OCI-LY3 (cell line): Measurements from ENCODE around the gene HOXC11.
A peak's percentile ranks its signal among the peaks of the same experiment; 100 is the strongest.

ENCODE experiments used
- H2AFZ ChIP-seq: fragments of 200-600, 300-600 bp; shearing (Covaris generic); 2 replicates; pipeline ENCODE4 v1.6.0; 2014; ENCODE audit warnings: antibody characterized with exemption, low read depth, low read length
- H3K27ac ChIP-seq: fragments of 200-600, 300-600 bp; sonication (generic); 2 replicates; pipeline ENCODE4 v1.5.1; 2014; ENCODE audit warnings: mild to moderate bottlenecking, low read length, moderate library complexity, mixed read lengths
- H3K27me3 ChIP-seq: fragments of 200-600, 300-600 bp; sonication (generic); 2 replicates; pipeline ENCODE4 v1.6.1; 2014; ENCODE audit warnings: low read depth, low read length, mixed read lengths
- H3K36me3 ChIP-seq: fragments of 200-600, 300-600 bp; sonication (generic); replicated peaks from 2 replicates; pipeline ENCODE3; 2014; ENCODE audit warnings: low read depth, low read length, mixed read lengths
- H3K4me1 ChIP-seq: fragments of 300-600, 200-600 bp; sonication (generic); 2 replicates; pipeline ENCODE4 v1.6.1; 2014; ENCODE audit warnings: low read length, mixed read lengths
- H3K4me2 ChIP-seq: fragments of 200-600, 300-600 bp; sonication (generic); 2 replicates; pipeline ENCODE4 v1.6.1; 2014; ENCODE audit warnings: low read length, mixed read lengths
- H3K4me3 ChIP-seq: fragments of 300-600, 200-600 bp; sonication (generic); 2 replicates; pipeline ENCODE4 v1.5.1; 2014; ENCODE audit warnings: antibody characterized with exemption, mild to moderate bottlenecking, low read length, moderate library complexity
- H3K79me2 ChIP-seq: fragments of 300-600, 200-600 bp; shearing (Covaris generic); 2 replicates; pipeline ENCODE4 v1.6.1; 2014; ENCODE audit warnings: mild to moderate bottlenecking, low read length, mixed read lengths
- H3K9ac ChIP-seq: fragments of 300-600, 200-600 bp; shearing (Covaris generic); 2 replicates; pipeline ENCODE4 v1.6.0; 2014; ENCODE audit warnings: mild to moderate bottlenecking, low read length, moderate library complexity
- H3K9me3 ChIP-seq: fragments of 200-600, 300-600 bp; shearing (Covaris generic); 2 replicates; pipeline ENCODE4 v1.6.1; 2014; ENCODE audit warnings: low read length, mixed read lengths; ENCODE audit not compliant: insufficient read depth
- H4K20me1 ChIP-seq: fragments of 200-600, 300-600 bp; sonication (generic); 2 replicates; pipeline ENCODE4 v1.6.1; 2016; ENCODE audit warnings: low read length, mixed read lengths; ENCODE audit not compliant: insufficient read depth
- EZH2phosphoT487 ChIP-seq: fragments of 200-600 bp; shearing (Covaris generic); IDR thresholded peaks from 2 replicates; pipeline ENCODE4 v1.6.1; 2018; ENCODE audit warnings: antibody characterized with exemption, mixed run types, low read depth
- TF ChIP-seq, protein P1 (sequence below): fragments of 200-600, 300-600 bp; sonication (generic); IDR thresholded peaks from 2 replicates; pipeline ENCODE4 v1.5.1; 2014; ENCODE audit warnings: antibody characterized with exemption, low read length, low read depth

Gene HOXC11

GRCh38 chr12:54024127-54024526 is 51.2 kb downstream of the HOXC11 start:
- no peaks in the 10 kb centered on the region for H3K79me2 ChIP-seq
- H3K36me3 ChIP-seq, result no peaks in the 10 kb centered on the region
- H3K4me2 ChIP-seq, result no peak overlapping the region
- TF ChIP-seq, protein P1, sequence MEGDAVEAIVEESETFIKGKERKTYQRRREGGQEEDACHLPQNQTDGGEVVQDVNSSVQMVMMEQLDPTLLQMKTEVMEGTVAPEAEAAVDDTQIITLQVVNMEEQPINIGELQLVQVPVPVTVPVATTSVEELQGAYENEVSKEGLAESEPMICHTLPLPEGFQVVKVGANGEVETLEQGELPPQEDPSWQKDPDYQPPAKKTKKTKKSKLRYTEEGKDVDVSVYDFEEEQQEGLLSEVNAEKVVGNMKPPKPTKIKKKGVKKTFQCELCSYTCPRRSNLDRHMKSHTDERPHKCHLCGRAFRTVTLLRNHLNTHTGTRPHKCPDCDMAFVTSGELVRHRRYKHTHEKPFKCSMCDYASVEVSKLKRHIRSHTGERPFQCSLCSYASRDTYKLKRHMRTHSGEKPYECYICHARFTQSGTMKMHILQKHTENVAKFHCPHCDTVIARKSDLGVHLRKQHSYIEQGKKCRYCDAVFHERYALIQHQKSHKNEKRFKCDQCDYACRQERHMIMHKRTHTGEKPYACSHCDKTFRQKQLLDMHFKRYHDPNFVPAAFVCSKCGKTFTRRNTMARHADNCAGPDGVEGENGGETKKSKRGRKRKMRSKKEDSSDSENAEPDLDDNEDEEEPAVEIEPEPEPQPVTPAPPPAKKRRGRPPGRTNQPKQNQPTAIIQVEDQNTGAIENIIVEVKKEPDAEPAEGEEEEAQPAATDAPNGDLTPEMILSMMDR, result no peak
- no peak for TF ChIP-seq EZH2phosphoT487
- H3K27me3 ChIP-seq, result no peaks in the 10 kb centered on the region
- no peaks in the 10 kb centered on the region for H4K20me1 ChIP-seq
- no peaks in the 10 kb centered on the region for H3K9me3 ChIP-seq
- no peak overlapping the region for H3K27ac ChIP-seq
- H2AFZ ChIP-seq, result no peak overlapping the region
- peaks cover 76% of the 10 kb centered on the region for H3K4me1 ChIP-seq
- no peak overlapping the region for H3K4me3 ChIP-seq
- H3K9ac ChIP-seq, result no peak overlapping the region

DNA sequence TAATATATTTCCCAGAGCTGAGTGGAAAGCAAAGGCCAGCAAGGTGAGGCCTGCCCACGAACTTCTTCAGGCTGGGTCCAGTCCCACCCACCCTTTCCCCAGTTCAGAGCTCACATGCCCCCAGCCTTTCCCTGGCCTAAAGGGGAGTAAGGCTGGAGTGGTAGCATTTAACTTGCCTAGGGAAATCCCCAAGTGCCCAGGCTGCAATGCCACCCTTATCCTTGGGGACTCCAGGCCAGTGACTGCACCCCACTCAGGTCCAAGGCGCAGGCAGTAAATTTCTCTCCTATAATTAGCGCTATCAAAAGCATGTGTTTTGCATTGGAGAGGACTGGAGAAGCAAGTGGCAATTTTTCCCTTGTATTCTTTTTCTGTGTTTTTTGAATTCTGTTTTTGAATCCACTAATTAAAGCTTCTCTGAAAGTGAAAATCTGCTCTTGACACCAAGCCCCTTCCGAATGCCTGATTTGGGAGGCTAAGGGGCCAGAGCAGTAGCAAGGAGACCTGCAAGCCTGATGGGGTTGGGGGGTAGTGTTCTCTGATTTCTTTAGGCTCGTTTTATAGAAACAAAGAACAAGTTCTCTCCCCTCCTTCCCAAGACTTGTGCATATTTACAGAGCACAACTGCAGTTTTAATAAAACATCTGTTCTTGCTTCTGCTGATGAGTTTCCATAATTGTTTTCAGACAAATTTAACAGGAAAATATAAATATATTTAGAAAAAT is 51.8 kb downstream of the HOXC11 start:
- H3K4me2 ChIP-seq, result peak overlapping the region; percentile 91
- no peaks in the 10 kb centered on the region for H3K79me2 ChIP-seq
- H4K20me1 ChIP-seq, result no peaks in the 10 kb centered on the region
- H3K4me3 ChIP-seq, result peak overlapping the region; percentile 64; the same call in 1 of the 2 replicates
- H3K9me3 ChIP-seq, result no peaks in the 10 kb centered on the region
- no peak overlapping the region; the same call in 1 of the 2 replicates for H3K27ac ChIP-seq
- no peaks in the 10 kb centered on the region for H3K27me3 ChIP-seq
- TF ChIP-seq, protein P1, result no peak
- no peak for TF ChIP-seq EZH2phosphoT487
- peaks cover 74% of the 10 kb centered on the region for H3K4me1 ChIP-seq
- H2AFZ ChIP-seq, result no peak overlapping the region
- no peaks in the 10 kb centered on the region for H3K36me3 ChIP-seq
- H3K9ac ChIP-seq, result peak overlapping the region; percentile 60; the same call in 1 of the 2 replicates

GRCh38 chr12:54025499-54026405 is 52.8 kb downstream of the HOXC11 start:
- Histone ChIP-seq H3K36me3 (no peaks in the 10 kb centered on the region), H3K4me1 (peaks cover 66% of the 10 kb centered on the region), H4K20me1 (no peaks in the 10 kb centered on the region), H3K9ac (peak overlapping the region; percentile 60), H3K4me2 (peak overlapping the region; percentile 91), H3K79me2 (no peaks in the 10 kb centered on the region), H3K4me3 (peak overlapping the region; percentile 64), H3K27me3 (no peaks in the 10 kb centered on the region), H2AFZ (peak overlapping the region; percentile 63), H3K27ac (peak overlapping the region; percentile 72), H3K9me3 (no peaks in the 10 kb centered on the region)
- TF ChIP-seq EZH2phosphoT487, result no peak
- TF ChIP-seq, protein P1, result no peak
